ENCODE results near the gene C5orf46. TPM values are rescaled to one million over a fixed set of nuclear protein-coding genes. Genes with fewer than 3 reads are reported as not detected.

The C5orf46 gene
- polyA plus RNA-seq, 2 of the 4 experiments (the other 2 are of a cell fraction), result not detected

DNA sequence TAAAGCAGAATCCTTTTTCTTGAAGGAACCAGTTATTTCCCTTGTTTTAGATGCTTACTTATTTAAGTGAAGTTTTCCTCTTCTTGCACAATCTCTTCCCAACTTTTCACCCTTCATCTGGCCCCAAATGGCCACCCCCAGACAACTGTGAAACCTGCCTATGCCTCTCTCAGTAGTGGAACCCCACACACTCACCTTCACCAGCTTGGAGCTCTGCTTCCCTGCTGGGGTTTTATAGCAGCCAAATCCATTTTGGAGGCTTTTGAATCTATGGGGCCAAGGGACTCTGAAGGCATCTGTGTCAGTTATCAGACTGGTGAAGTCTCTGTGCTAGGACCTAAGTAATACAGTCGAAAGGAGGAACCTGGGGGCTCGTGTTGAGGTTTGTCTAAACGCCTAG, 52.0 kb downstream of the C5orf46 start:
- FAIRE-seq (no peak), DNase-seq (ENCODE audit: low read depth in 1 of 2, low spot score in 1 of 2) (no peak), ATAC-seq (no peak)
- POLR2A ChIA-PET, result no interaction called here
- CTCF ChIA-PET, result interaction anchor here (0.8 to 7.6 kb wide), 3 partner anchors 9 to 227 kb away, joined by 4 to 59 read pairs (median 21); no protein-coding TSS in a partner anchor
- Histone ChIP-seq H3K4me2 (no peak overlapping the region), H3K9me3 (no peaks in the 10 kb centered on the region), H3K4me1 (no peaks in the 10 kb centered on the region), H3K27ac (no peak overlapping the region), H3K4me3 (no peak overlapping the region)
- no peak for TF ChIP-seq CEBPB (IDR thresholded peaks at IDR 0.05)
- no peak for TF ChIP-seq FOSL2 (IDR thresholded peaks at IDR 0.05)
- no peak for TF ChIP-seq FOSL2 (CRISPR knock-in tag; IDR thresholded peaks at IDR 0.05)
- no peak for TF ChIP-seq SREBF2 (IDR thresholded peaks at IDR 0.05)
- TF ChIP-seq RARB (CRISPR knock-in tag; IDR thresholded peaks at IDR 0.05), result no peak
- no peak for TF ChIP-seq CBX8 (IDR thresholded peaks at IDR 0.05)
- TF ChIP-seq, protein P1, sequence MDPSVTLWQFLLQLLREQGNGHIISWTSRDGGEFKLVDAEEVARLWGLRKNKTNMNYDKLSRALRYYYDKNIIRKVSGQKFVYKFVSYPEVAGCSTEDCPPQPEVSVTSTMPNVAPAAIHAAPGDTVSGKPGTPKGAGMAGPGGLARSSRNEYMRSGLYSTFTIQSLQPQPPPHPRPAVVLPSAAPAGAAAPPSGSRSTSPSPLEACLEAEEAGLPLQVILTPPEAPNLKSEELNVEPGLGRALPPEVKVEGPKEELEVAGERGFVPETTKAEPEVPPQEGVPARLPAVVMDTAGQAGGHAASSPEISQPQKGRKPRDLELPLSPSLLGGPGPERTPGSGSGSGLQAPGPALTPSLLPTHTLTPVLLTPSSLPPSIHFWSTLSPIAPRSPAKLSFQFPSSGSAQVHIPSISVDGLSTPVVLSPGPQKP (IDR thresholded peaks at IDR 0.05; ENCODE audit: low read depth, low read length), result no peak
- no peak for TF ChIP-seq HDAC2 (IDR thresholded peaks at IDR 0.05)
- TF ChIP-seq, protein P2, sequence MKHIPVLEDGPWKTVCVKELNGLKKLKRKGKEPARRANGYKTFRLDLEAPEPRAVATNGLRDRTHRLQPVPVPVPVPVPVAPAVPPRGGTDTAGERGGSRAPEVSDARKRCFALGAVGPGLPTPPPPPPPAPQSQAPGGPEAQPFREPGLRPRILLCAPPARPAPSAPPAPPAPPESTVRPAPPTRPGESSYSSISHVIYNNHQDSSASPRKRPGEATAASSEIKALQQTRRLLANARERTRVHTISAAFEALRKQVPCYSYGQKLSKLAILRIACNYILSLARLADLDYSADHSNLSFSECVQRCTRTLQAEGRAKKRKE (CRISPR knock-in tag; IDR thresholded peaks at IDR 0.05; ENCODE audit: low read depth), result no peak
- no peak for TF ChIP-seq BHLHE40 (IDR thresholded peaks at IDR 0.05; ENCODE audit: low read depth, low read length)
- no peak for TF ChIP-seq POLR2A (IDR thresholded peaks at IDR 0.05; ENCODE audit: low read length)
- TF ChIP-seq POLR2AphosphoS2 (conservative IDR thresholded peaks at IDR 0.05; ENCODE audit: low read length), result no peak
- TF ChIP-seq, protein P3, sequence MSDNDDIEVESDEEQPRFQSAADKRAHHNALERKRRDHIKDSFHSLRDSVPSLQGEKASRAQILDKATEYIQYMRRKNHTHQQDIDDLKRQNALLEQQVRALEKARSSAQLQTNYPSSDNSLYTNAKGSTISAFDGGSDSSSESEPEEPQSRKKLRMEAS (IDR thresholded peaks at IDR 0.05), result no peak
- TF ChIP-seq, protein P4, sequence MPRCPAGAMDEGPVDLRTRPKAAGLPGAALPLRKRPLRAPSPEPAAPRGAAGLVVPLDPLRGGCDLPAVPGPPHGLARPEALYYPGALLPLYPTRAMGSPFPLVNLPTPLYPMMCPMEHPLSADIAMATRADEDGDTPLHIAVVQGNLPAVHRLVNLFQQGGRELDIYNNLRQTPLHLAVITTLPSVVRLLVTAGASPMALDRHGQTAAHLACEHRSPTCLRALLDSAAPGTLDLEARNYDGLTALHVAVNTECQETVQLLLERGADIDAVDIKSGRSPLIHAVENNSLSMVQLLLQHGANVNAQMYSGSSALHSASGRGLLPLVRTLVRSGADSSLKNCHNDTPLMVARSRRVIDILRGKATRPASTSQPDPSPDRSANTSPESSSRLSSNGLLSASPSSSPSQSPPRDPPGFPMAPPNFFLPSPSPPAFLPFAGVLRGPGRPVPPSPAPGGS (IDR thresholded peaks at IDR 0.05), result no peak
- TF ChIP-seq, protein P5, sequence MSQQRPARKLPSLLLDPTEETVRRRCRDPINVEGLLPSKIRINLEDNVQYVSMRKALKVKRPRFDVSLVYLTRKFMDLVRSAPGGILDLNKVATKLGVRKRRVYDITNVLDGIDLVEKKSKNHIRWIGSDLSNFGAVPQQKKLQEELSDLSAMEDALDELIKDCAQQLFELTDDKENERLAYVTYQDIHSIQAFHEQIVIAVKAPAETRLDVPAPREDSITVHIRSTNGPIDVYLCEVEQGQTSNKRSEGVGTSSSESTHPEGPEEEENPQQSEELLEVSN (IDR thresholded peaks at IDR 0.05; ENCODE audit: borderline replicate concordance, low read depth), result no peak
- TF ChIP-seq EHF (CRISPR knock-in tag; IDR thresholded peaks at IDR 0.05), result no peak
- 0% methylated on average over 3 of the region's 3 CpGs for WGBS (ENCODE audit: missing lambda C conversion rate)

DNA sequence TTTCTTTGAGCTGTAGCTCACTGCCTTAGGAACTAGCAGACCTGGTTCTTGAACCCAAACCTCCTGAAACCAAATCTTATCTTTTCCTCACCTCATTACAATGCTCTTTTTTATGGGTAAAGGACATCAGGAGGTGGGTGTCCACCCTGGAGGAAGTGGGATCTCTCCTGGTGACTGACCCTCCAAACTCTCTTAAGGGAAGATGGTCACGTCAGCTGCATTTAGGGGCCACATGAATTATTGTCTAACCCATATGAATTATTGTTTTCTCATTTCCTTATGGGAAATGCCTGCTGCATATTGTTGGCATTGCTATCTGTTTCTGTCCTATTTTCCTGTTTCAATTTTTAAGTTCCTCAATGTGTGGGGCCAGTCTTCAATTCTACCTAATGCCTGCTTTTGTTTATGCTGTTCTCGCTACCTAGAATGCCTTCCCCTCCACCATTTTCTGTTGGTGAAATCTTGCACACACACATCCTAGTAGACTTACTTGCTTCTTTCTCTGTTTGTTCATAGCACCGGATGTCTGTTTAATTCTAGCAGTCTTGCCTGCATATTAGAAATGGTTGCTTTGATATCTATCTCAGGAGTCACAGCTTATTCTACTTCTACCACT, 52.9 kb downstream of the C5orf46 start:
- no peak for FAIRE-seq

DNA sequence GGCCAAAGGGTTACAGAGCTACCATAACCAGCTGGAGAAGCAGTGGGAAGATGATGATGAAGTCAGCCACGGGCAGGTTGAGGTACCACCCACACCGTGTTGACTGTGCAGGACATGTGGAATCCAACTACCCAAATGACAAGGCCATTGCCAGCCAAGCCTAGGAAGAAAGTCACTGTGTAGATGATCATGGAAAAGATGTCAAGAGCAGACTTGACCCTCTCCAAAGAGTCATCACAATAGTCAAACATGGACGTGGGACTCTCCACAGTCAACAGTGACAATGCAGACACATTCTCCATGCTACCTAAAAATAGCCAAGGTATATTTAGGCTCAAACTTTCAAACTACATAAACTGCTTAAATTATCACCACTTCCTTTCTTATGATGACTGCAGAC, 54.0 kb downstream of the C5orf46 start:
- FAIRE-seq, result no peak
- no peak for DNase-seq (ENCODE audit: low read depth in 1 of 2, low spot score in 1 of 2)
- no peak overlapping the region for H3K27ac ChIP-seq
- no peaks in the 10 kb centered on the region for H3K9me3 ChIP-seq
- CTCF ChIA-PET, result interaction anchor here (1.0 to 3.6 kb wide), 3 partner anchors 11 to 225 kb away, joined by 3 to 21 read pairs (median 4); no protein-coding TSS in a partner anchor
- no peak for ATAC-seq
- no peak for TF ChIP-seq FOSL2 (IDR thresholded peaks at IDR 0.05)
- no peak for TF ChIP-seq FOSL2 (CRISPR knock-in tag; IDR thresholded peaks at IDR 0.05)
- no peak for TF ChIP-seq TP53 (CRISPR knock-in tag; IDR thresholded peaks at IDR 0.05)
- TF ChIP-seq HOXA7 (CRISPR knock-in tag; IDR thresholded peaks at IDR 0.05), result no peak
- TF ChIP-seq RNF2 (IDR thresholded peaks at IDR 0.05; ENCODE audit: borderline replicate concordance, low read depth), result no peak
- TF ChIP-seq RAD21 (conservative IDR thresholded peaks at IDR 0.05 in 1 of 2, IDR thresholded peaks at IDR 0.05 in 1 of 2), result no peak
- no peak overlapping the region for H3K4me2 ChIP-seq
- 0% methylated on average over 3 of the region's 3 CpGs for WGBS (ENCODE audit: missing lambda C conversion rate)
- H3K4me3 ChIP-seq, result no peak overlapping the region
- POLR2A ChIA-PET, result no interaction called here
- no peaks in the 10 kb centered on the region for H3K4me1 ChIP-seq

More for the DNA sequence above, 52.9 kb downstream of the C5orf46 start:
- ATAC-seq, result no peak
- TF ChIP-seq EP300 (IDR thresholded peaks at IDR 0.05) (no peak), MAZ (IDR thresholded peaks at IDR 0.05; ENCODE audit: borderline replicate concordance, low read depth, low read length) (no peak)
- POLR2A ChIA-PET, result no interaction called here
- WGBS (ENCODE audit: missing lambda C conversion rate), result 22% methylated on average over 3 of the region's 3 CpGs
- no peak overlapping the region for H3K27ac ChIP-seq
- no peak overlapping the region for H3K4me2 ChIP-seq
- no peak for DNase-seq (ENCODE audit: low read depth in 1 of 2, low spot score in 1 of 2)
- H3K4me1 ChIP-seq, result no peaks in the 10 kb centered on the region
- CTCF ChIA-PET, result interaction anchor here (1.3 to 3.6 kb wide), 2 partner anchors 10 to 81 kb away, joined by 3 to 21 read pairs; no protein-coding TSS in a partner anchor
- H3K9me3 ChIP-seq, result no peaks in the 10 kb centered on the region
- no peak overlapping the region for H3K4me3 ChIP-seq

All from A549 (cell line).